HG03354 (cell line): ENCODE data around the gene MEFV.
"Not testable (repeated sequence)": the region's sequence is repeated elsewhere in the genome, so short reads cannot be mapped to it uniquely, and the experiment has no call there.

Experiments
- ATAC-seq: cut with Tn5 transposase; IDR thresholded peaks from one replicate; pipeline ENCODE4 v1.9.1; 2021; ENCODE audit warnings: mild to moderate bottlenecking; ENCODE audit not compliant: unreplicated experiment, poor library complexity, severe bottlenecking

MEFV gene

DNA sequence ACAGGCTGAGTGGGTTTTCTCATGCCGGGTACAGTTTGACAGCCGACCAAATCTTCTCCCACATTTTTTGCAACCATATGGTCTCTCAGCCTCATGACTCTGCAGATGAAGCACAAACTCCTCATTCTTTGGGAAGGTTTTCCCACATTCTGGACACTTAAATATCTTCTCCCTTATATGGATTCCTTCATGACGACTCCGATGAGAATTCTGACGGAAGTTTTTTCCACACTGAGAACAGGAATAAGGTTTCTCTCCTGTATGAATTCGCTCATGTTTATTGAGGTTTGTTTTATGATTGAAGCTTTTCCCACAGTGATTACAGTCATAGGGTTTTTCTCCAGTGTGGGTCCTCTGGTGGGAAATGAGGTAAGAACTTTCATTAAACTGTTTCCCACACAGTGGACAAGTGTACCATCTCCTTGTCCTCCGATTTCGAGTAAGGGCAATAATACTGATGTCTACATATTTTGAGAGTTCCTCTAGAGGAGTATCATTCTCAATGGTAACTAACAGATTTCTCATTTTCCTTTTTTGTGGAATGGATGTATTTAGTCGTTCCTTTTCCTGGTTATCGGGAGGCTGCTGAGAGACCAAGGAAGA, 32.4 kb downstream of the MEFV start:
- no peak for ATAC-seq

GRCh38 chr16:3220839-3221238, 35.6 kb downstream of the MEFV start:
- ATAC-seq = no peak

DNA sequence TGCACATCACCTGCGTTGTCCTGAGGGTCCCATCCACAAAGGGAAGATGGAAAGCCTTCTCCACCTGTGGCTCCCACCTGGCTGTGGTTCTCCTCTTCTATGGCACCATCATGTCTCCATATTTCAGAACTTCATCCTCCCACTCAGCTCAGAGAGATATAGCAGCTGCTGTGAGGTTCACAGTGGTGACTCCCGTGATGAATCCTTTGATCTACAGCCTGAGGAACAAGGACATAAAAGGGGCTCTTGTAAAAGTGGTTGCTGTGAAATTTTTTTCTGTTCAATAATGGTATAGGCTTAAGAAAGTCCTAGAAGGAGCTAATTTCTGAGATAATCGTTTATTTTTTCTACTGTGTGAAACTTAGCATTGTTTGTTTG, 40.2 kb downstream of the MEFV start:
- ATAC-seq = no peak

GRCh38 chr16:3215601-3216262, 40.7 kb downstream of the MEFV start:
- no peak for ATAC-seq

GRCh38 chr16:3214904-3215600, 41.4 kb downstream of the MEFV start:
- no peak for ATAC-seq

- ATAC-seq = no peak
These were observed 43.9 kb downstream of the MEFV start for GRCh38 chr16:3212567-3212966.

GRCh38 chr16:3212006-3212405, 44.4 kb downstream of the MEFV start:
- no peak for ATAC-seq

DNA sequence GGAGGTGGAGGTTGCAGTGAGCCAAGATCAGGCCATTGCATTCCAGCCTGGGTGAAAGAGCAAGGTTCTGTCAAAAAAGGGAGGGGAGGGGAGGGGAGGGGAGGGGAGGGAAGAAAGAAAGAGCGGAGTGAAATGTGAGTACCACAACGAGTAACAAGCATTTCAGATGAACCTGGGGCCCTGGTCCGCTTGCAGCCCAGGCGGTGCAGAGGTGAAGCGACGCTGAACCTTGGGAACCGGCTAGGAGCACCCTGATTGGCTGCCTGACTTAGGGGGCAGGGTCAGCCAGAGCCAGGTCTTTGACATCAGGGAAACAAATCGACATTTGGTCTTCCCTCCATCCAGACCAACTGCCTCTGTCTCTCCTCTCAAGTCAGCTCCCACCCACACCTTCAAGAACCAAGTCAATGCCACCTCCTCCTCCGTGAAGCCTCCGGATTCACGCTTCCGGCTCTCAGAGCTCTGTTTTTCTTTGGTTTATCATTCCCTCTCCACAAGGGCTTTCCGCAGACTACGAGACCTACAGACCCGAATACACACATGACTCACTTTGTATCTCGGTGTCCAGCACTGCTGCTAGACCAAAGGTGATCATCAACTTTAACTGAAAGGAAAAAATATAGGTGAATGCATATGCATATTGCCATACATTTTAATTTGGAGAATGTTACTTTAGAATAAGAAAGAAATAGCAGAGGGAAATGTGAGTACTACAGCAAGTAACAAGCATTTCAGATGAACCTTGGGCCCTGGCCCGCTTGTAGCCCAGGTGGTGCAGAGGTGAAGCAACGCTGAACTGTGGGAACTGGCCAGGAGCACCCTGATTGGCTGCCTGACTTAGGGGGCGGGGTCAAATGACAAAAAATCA, 49.1 kb downstream of the MEFV start:
- no peak for ATAC-seq

DNA sequence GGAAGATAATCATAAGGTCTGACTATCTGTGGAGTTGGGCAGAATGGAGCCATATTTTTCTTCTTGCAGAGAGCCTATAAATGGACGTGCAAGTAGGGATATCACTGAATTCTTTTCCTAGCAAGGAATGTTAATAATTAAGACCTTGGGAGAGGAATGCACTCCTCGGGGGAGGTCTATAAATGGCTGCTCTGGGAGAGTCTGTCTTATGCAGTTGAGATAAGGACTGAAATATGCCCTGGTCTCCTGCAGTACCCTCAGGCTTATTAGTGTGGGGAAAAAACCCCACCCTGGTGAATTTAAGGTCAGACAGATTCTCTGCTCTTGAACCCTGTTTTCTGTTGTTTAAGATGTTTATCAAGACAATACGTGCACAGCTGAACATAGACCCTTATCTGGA, 50.5 kb downstream of the MEFV start:
- ATAC-seq = not testable (repeated sequence)

- ATAC-seq = no peak
These were observed 53.4 kb downstream of the MEFV start for GRCh38 chr16:3202903-3203539.

GRCh38 chr16:3198334-3199072, 57.9 kb downstream of the MEFV start:
- no peak for ATAC-seq

- not testable (repeated sequence) for ATAC-seq
These were observed 58.6 kb downstream of the MEFV start for GRCh38 chr16:3197694-3198333.

DNA sequence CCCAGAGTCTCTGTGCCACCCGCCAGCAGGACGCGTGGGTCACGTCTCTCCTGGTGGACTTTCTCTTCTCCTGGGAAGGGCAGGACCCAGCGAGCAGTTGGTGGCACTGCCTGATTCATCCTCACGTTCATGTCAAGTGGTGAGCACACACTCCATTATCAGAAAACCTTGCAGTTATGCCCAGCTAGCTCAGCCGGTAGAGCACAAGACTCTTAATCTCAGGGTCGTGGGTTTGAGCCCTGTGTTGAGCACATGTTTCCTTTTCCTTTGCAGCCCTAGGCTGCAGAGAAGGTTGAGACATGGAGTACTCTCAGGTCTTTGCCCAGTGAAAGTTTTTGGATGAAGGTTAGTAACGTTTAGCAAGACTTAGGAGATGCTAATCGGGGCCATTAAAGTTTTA, 60.5 kb downstream of the MEFV start:
- ATAC-seq = no peak

DNA sequence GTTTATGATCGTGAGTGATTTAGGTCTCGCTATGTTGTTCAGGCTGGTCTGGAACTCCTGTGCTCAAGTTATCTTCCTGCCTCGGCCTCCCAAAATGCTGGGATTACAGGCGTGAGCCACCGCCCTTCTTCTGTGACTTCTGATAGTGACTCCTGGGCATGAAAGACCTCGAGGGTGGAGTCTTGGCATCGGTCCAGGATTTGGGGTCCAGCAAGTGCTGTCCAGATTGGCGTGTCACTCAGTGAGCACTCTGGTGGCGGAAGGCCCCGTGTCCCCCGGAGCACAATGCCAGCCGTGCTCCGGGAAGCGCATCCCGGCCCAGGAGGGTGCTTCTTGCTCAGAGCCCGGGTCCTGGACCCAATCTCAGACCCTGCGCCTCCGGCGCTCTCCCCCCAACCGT, 61.6 kb downstream of the MEFV start:
- no peak for ATAC-seq

DNA sequence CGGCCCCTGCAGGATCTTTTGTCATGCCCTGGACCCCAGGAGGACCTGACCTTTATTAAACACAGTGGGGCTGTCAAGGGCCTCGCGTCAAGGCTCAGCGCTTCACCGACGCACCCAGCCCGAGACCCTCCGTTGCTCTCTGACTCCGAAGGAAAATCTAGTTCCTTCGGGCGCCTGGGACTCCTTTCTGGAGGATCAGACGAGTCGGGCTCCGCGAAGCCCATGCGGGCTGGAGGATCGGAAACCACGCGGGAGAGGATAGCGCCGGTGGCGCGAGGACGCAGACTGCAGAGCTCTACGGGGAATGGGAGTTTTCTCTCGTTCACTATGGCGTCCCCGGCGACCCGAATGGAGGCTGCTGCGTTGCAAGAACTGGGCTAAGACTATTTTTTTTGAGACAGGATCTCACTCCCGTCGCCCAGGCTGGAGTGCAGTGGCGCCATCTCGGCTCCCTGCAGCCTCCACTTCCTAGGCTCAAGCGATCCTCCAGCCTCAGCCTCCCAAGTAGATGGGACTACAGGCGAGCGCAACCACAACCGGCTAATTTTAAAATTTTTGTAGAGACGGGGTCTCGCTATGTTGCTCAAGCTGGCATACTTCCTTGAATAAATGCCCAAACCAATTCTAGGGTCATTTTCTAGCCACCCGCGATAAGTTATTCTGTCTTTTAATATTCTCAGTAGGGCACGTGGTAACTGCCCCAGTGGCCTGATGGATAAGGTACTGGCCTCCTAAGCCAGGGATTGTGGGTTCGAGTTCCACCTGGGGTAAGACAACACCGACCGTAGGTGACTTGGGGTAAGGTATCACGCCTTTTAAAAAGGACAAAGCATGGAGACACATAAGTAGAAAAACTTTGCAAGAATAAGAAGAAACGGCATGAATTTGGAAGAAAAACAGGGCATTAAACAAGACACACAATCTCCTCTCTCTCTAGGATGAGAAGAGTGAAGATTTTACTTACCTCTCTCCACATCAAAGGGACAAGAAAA, 62.9 kb downstream of the MEFV start:
- no peak for ATAC-seq

DNA sequence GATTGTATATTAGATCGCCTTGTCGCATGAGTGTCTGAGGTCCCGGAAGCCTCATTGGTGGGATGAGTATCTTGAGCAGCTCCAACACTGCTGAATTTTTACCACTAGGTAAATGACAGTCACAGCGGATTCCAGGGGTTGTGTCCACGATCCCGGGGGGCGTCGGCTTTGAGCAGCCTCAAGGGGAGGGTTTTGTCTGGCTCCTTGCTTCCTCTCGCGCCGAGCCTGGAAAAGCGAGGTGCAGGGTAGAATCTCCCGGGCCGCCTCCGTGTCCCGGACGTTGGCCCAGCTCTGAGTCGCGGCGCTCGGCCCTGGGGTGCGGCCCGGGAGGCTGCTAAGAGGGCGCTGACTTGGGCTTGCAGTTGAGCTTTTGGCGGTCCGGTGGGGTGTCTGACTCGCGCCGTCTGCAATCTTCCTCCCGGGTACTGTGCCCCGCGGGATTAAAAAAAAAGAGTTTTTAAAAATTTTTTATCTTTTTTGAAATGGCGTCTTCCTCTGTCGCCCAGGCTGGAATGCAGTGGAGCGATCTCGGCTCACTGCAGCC, 63.9 kb downstream of the MEFV start:
- ATAC-seq = no peak
